ENCODE results near the gene PRPF19. TPM values are rescaled to one million over a fixed set of nuclear protein-coding genes. Genes with fewer than 3 reads are reported as not detected.
A peak's percentile ranks its signal among the peaks of the same experiment; 100 is the strongest.

Gene PRPF19
- total and polyA plus RNA-seq, 2 experiments from 2014 or later, result 17.0 to 58.8 TPM

- H3K4me3 ChIP-seq, result no peak overlapping the region
- TF ChIP-seq CTCF (IDR thresholded peaks at IDR 0.05; ENCODE audit: low read depth, low read length), result no peak
- no peaks in the 10 kb centered on the region for H3K36me3 ChIP-seq
- H3K27ac ChIP-seq, result no peak overlapping the region
- no peaks in the 10 kb centered on the region for H3K9me3 ChIP-seq (ENCODE audit: low read depth)
- H3K27me3 ChIP-seq, result no peaks in the 10 kb centered on the region
- DNase-seq (ENCODE audit: low read depth in 1 of 2, low spot score in 1 of 2), result no peak
- H3K4me1 ChIP-seq (ENCODE audit: low read depth), result peaks cover 13% of the 10 kb centered on the region
Observed at GRCh38 chr11:60942219-60942618, 35.8 kb upstream of the PRPF19 start.

DNA sequence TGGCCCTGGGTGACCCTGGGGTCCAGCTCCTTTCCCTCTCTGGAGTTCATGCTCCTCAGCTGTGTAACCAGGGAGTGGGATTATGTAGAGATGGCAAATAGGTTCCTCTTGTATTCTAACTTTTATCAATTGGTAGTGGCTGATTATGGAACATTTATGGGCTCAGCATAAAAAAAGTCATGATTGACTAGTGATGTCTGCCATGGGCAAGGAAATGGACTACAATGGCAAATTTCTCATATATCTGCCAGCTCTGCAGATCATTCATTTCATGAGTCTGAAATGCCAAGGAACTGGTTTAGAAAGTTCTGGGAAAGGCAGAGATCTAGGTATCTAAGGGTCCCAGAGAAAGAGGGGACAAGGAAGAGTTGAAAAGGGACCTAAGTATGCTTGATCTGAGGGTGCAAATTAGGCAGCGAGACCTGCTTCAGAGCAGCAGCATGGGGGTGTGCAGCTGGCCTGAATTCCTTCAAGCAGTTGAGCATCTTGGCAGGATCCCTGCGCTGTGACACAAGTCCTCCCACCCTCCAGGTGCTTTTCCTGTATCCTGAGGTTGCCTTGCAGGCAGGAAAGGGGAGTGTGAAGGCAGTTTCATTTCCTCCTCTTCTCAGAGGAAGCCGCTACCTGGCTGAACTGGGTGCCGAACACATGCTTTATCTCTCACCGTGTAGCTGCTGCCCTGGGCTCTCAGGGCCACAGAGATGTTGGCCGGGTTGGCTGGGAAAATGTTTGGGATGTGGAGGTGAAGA lies 35.2 kb upstream of the PRPF19 start:
- Histone ChIP-seq H3K4me1 (ENCODE audit: low read depth) (peaks cover 13% of the 10 kb centered on the region), H3K9me3 (ENCODE audit: low read depth) (no peaks in the 10 kb centered on the region), H3K27ac (no peak overlapping the region), H3K36me3 (no peaks in the 10 kb centered on the region), H3K27me3 (no peaks in the 10 kb centered on the region), H3K4me3 (no peak overlapping the region)
- no peak for TF ChIP-seq CTCF (IDR thresholded peaks at IDR 0.05; ENCODE audit: low read depth, low read length)
- DNase-seq (ENCODE audit: low read depth in 1 of 2, low spot score in 1 of 2), result no peak

- Histone ChIP-seq H3K27ac (no peak overlapping the region), H3K27me3 (no peaks in the 10 kb centered on the region), H3K4me3 (no peak overlapping the region), H3K9me3 (ENCODE audit: low read depth) (no peaks in the 10 kb centered on the region), H3K36me3 (peaks cover 5% of the 10 kb centered on the region), H3K4me1 (ENCODE audit: low read depth) (peaks cover 13% of the 10 kb centered on the region)
- peak; percentile 60 to 71 for DNase-seq (ENCODE audit: low read depth in 1 of 2, low spot score in 1 of 2)
- TF ChIP-seq CTCF (IDR thresholded peaks at IDR 0.05; ENCODE audit: low read depth, low read length), result no peak
Observed at GRCh38 chr11:60939855-60940254, 33.5 kb upstream of the PRPF19 start.

DNA sequence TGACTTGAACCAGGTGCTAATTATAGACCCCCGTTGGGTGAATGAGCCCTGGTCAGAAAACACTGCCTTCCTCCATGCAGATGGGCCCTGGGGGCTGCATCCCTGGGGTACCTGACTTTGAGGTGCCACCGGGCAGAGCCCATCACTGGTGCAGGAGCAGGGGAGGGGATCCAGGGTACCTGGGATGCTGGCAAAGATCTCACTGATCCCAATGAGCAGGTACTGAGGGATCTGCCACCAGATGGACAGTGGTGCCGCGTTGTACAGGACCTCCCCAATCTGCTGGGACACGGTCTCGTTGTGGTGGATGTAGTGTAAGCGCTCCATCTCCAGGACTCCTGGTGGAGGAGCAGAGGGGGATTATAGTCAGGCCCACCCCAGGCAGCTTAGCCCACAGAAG lies 32.9 kb upstream of the PRPF19 start:
- Histone ChIP-seq H3K9me3 (ENCODE audit: low read depth) (no peaks in the 10 kb centered on the region), H3K4me1 (ENCODE audit: low read depth) (peaks cover 13% of the 10 kb centered on the region), H3K27me3 (no peaks in the 10 kb centered on the region), H3K27ac (no peak overlapping the region), H3K36me3 (peaks cover 5% of the 10 kb centered on the region), H3K4me3 (no peak overlapping the region)
- no peak for TF ChIP-seq CTCF (IDR thresholded peaks at IDR 0.05; ENCODE audit: low read depth, low read length)
- no peak for DNase-seq (ENCODE audit: low read depth in 1 of 2, low spot score in 1 of 2)

- no peaks in the 10 kb centered on the region for H3K9me3 ChIP-seq (ENCODE audit: low read depth)
- no peak for TF ChIP-seq CTCF (IDR thresholded peaks at IDR 0.05; ENCODE audit: low read depth, low read length)
- no peak overlapping the region for H3K4me3 ChIP-seq
- H3K27me3 ChIP-seq, result no peaks in the 10 kb centered on the region
- H3K36me3 ChIP-seq, result peaks cover 7% of the 10 kb centered on the region
- DNase-seq (ENCODE audit: low read depth in 1 of 2, low spot score in 1 of 2), result no peak
- H3K27ac ChIP-seq, result no peak overlapping the region
- H3K4me1 ChIP-seq (ENCODE audit: low read depth), result peaks cover 13% of the 10 kb centered on the region
Observed at GRCh38 chr11:60938500-60938899, 32.1 kb upstream of the PRPF19 start.
